Adrenal gland (tissue), 12 donors: ENCODE data around the gene NDUFC2. TPM values are rescaled to one million over a fixed set of nuclear protein-coding genes. Genes with fewer than 3 reads are reported as not detected.
A peak's percentile ranks its signal among the peaks of the same experiment; 100 is the strongest.

Experiments
- DNase-seq, 7 donors: peaks; one replicate each; pipeline ENCODE4 v3.0.0-alpha.2; 2019 to 2020
- H3K27ac ChIP-seq, 5 donors: fragments of 200-600 bp; sonication (generic) in 4 of 5; 1 replicate in 3 of 5; 2 replicates in 2 of 5; pipeline versions ENCODE4 v1.5.1 to v1.8.0; 2016 to 2020; ENCODE audit warnings: mild to moderate bottlenecking in 1 of 5
- H3K27me3 ChIP-seq: fragments of 200-600 bp; 2 replicates; pipeline ENCODE4 v1.8.0; 2021
- H3K36me3 ChIP-seq, 2 donors: fragments of 200-600 bp; replicated peaks in 1 of 2; 1 replicate in 1 of 2; 2 replicates in 1 of 2; pipeline versions ENCODE4 v1.5.1 to v1.8.0; 2018 to 2022
- H3K4me1 ChIP-seq, 2 donors: fragments of 200-600 bp; replicated peaks in 1 of 2; 1 replicate in 1 of 2; 2 replicates in 1 of 2; pipeline versions ENCODE4 v1.5.1 to v1.8.0; 2018 to 2021
- H3K4me3 ChIP-seq, 4 donors: fragments of 200-600 bp; sonication (generic) in 3 of 4; one replicate each; pipeline ENCODE4 v1.5.1; 2016 to 2018
- H3K9me3 ChIP-seq, 3 donors: fragments of 200-600 bp; sonication (generic) in 1 of 3; replicated peaks in 1 of 3; 1 replicate in 2 of 3; 2 replicates in 1 of 3; pipeline versions ENCODE4 v1.5.1 to v1.8.0; 2016 to 2021
- POLR2A ChIP-seq, 2 donors: fragments of 450-650 bp; IDR thresholded peaks; one replicate each; pipeline ENCODE4 v1.6.1; 2017; ENCODE audit warnings: antibody characterized with exemption in 2 of 2, mild to moderate bottlenecking in 2 of 2, moderate library complexity in 1 of 2
- WGBS, 4 donors: extraction: QIAGEN DNeasy Blood & Tissue Kit in 2 of 4; methylation state at CpG; one replicate each; pipeline versions ENCODE4 v1.1.5 to v1.1.7; 2013 to 2017; 5-methylcytosine and 5-hydroxymethylcytosine counted together
- intact Hi-C, 2 donors: fragments of 100-400 bp; cut with DNase I; formaldehyde crosslinking; loops; one replicate each; pipeline versions ENCODE4 v1.14.1 to v1.15.0; 2022 to 2023
- polyA plus RNA-seq, 3 donors: library from polyadenylated mRNA; stranded (reverse); fragments of 200-250 nt in 2 of 3; fragments of 350-450 nt in 1 of 3; fragmentation: Illumina TruSeq in 1 of 3; extraction: RNeasy Lipid Tissue Mini Kit (QIAGEN cat#74804) in 1 of 3; gene quantifications; one replicate each; pipeline ENCODE4 v1.2.3, GENCODE V29; 2013 to 2014
- total RNA-seq, 9 donors: library from RNA; depleted of rRNA in 4 of 9; stranded (reverse); fragments of >200 nt in 4 of 9; fragments of 120-200 nt in 1 of 9; fragmentation: NEBNext Ultra II Directional in 1 of 9; extraction: Animal tissue kit (Norgen Biotek cat#: 25700) in 1 of 9; gene quantifications; one replicate each; pipeline versions ENCODE4 v1.1.0 to v1.2.4, GENCODE V29; 2013 to 2023
- TF ChIP-seq, protein P1 (sequence below), 6 experiments: fragments of 450-650 bp in 4 of 6; fragments of 200-600 bp in 2 of 6; sonication (generic) in 1 of 6; IDR thresholded peaks; 1 replicate in 5 of 6; 2 replicates in 1 of 6; pipeline versions ENCODE4 v1.5.1 to v1.8.0; 2016 to 2021; ENCODE audit warnings: antibody characterized with exemption in 6 of 6, mild to moderate bottlenecking in 2 of 6, moderate library complexity in 1 of 6
- donor health status: healthy with polysubstance abuse.
- donor health status: Bipolar disorder and iron deficiency.
- donor health status: DM: yes; HTN: yes; CAD: no.
- donor health status: DM: no; HTN: no; CAD: no.
- donor health status: DM: no; HTN: no; CAD: no.
- donor health status: DM: yes; HTN: yes; CAD: no.

The NDUFC2 gene
- total and polyA plus RNA-seq, 12 donors: 75.4 to 487 (median 332) TPM

DNA sequence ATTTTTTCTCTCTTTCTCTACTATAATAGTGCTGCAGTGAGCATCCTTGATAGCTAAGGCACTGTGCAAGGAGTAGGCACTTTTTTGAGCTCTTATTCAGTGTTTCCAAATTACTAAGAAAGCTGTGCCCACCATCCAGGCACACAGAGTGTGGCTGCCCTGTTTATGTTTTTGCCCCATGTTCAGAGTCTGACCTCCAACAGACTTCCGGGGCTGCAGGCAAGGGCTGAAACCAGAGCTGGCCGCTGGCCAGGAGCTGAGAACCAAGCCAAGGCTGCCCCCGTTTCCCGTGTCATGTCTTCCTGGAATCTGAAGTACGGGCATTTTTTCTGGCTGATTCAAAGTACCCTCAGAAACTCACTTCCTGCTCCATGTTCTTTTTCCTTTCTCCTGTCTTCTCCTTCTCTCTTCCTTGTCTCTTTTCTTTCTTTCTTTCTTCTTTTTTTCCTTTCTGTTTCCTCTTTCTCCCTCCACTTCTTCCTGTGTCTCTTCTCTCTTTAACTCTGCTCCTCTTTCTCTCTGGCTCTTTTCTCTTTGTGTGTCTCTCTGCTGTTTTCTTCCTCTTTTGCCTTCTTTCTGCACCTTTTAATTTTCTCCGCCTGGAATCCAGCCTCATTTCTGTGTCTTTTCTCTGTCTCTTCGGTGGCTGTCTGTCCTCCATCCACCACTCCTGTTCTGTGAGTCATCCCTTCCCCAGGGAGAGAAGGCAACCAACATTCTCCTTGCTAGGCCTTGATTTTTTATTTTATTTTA, 39.6 kb downstream of the NDUFC2 start:
- Histone ChIP-seq H3K27ac (peak overlapping the region; percentile 77 to 92 (median 85)), H3K4me1 (peaks cover 16 to 24% of the 10 kb centered on the region in 2 donors), H3K4me3 (peak overlapping the region in 1 of 4 donors; percentile 18), H3K9me3 (no peaks in the 10 kb centered on the region), H3K27me3 (no peaks in the 10 kb centered on the region), H3K36me3 (no peaks in the 10 kb centered on the region)
- DNase-seq: peak; percentile 78 to 92 (median 91)
- intact Hi-C loops: loop anchor here in 1 of 2 donors (5.0 kb wide), 1 partner anchor 38 kb away; no protein-coding TSS in a partner anchor
- WGBS, 4 donors: 9 to 14% (median 12%) methylated on average over 7 of the region's 7 CpGs
- TF ChIP-seq, protein P1, sequence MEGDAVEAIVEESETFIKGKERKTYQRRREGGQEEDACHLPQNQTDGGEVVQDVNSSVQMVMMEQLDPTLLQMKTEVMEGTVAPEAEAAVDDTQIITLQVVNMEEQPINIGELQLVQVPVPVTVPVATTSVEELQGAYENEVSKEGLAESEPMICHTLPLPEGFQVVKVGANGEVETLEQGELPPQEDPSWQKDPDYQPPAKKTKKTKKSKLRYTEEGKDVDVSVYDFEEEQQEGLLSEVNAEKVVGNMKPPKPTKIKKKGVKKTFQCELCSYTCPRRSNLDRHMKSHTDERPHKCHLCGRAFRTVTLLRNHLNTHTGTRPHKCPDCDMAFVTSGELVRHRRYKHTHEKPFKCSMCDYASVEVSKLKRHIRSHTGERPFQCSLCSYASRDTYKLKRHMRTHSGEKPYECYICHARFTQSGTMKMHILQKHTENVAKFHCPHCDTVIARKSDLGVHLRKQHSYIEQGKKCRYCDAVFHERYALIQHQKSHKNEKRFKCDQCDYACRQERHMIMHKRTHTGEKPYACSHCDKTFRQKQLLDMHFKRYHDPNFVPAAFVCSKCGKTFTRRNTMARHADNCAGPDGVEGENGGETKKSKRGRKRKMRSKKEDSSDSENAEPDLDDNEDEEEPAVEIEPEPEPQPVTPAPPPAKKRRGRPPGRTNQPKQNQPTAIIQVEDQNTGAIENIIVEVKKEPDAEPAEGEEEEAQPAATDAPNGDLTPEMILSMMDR (IDR thresholded peaks at IDR 0.05): no peak
- TF ChIP-seq POLR2A (IDR thresholded peaks at IDR 0.05): peak in 1 of 2 donors; percentile 40

DNA sequence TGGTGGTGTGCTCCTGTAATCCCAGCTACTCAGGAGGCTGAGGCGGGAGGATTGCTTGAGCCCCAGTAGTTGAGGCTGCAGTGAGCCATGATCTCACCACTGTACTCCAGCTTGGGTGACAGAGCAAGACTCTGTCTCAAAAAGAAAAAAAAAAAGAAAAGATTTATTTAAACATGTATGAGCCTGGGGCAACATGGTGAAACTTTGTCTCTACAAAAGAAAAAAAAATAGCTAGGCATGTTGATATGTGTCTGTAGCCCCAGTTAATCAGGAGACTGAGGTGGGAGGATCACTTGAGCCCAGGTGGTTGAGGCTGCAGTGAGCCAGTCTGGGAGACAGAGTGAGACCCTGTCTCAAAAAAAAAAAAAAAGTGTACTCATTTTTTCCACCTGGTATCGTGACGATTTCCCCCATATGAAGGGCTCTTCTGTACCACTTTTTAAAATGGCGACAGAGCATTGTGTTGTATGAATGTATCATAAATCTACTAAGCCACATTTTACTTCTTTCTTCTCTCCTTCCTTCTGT, 40.2 kb downstream of the NDUFC2 start:
- no peaks in the 10 kb centered on the region for H3K27me3 ChIP-seq
- no peak for DNase-seq
- intact Hi-C loops: no loop called here
- WGBS, 4 donors: 51 to 63% (median 56%) methylated on average over 4 of the region's 4 CpGs
- TF ChIP-seq, protein P1 (IDR thresholded peaks at IDR 0.05): no peak
- TF ChIP-seq POLR2A (IDR thresholded peaks at IDR 0.05): no peak
- no peaks in the 10 kb centered on the region for H3K9me3 ChIP-seq
- peaks cover 16 to 21% of the 10 kb centered on the region in 2 donors for H3K4me1 ChIP-seq
- H3K27ac ChIP-seq: peak overlapping the region; percentile 77 to 92 (median 85)
- peak overlapping the region in 1 of 4 donors; percentile 18 for H3K4me3 ChIP-seq
- no peaks in the 10 kb centered on the region for H3K36me3 ChIP-seq

DNA sequence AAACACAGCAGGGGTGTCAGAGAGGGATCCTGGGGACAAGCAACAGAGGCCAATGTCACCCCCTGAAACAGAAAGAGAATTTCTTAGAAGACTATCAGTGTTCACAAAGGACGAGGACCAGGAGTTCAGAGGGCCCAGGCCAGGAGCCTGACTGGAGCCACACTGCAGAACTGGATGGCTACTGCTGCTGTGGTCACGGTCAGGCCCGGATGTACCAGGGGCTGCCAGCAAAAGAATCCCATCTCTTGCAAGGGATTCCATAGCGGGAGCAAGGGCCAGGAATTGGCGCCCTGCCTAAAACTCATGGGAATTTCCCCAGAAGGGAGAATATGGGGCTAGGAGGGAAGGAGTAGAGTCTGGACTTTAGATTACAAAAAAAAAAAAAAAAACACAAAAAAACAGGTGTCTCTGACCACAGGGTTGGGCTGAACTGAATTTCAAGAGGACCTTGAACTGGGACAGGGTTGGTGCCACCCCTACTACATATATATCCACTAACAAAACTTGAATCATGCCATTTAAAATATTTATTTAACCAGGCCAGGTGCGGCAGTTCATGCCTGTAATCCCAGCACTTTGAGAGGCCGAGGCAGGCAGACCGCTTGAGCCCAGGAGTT, 40.9 kb downstream of the NDUFC2 start:
- Histone ChIP-seq H3K4me1 (peaks cover 16 to 21% of the 10 kb centered on the region in 2 donors), H3K4me3 (no peak overlapping the region), H3K27ac (peak overlapping the region in 2 of 5 donors; percentile 79 to 92), H3K36me3 (no peaks in the 10 kb centered on the region), H3K27me3 (no peaks in the 10 kb centered on the region), H3K9me3 (no peaks in the 10 kb centered on the region)
- 81 to 89% (median 88%) methylated on average over 8 of the region's 8 CpGs for WGBS, 4 donors
- peak in 3 of 7 donors; percentile 33 to 60 (median 36) for DNase-seq
- TF ChIP-seq, protein P1 (IDR thresholded peaks at IDR 0.05): no peak
- TF ChIP-seq POLR2A (IDR thresholded peaks at IDR 0.05): no peak
- intact Hi-C loops: no loop called here
